DMS153 (cell line): ENCODE data around the gene MPP2.
A peak's percentile ranks its signal among the peaks of the same experiment; 100 is the strongest.

ENCODE experiments used
- DNase-seq: peaks from one replicate; lab custom pipeline; 2025; lab: John Stamatoyannopoulos, UW

Gene MPP2

DNA sequence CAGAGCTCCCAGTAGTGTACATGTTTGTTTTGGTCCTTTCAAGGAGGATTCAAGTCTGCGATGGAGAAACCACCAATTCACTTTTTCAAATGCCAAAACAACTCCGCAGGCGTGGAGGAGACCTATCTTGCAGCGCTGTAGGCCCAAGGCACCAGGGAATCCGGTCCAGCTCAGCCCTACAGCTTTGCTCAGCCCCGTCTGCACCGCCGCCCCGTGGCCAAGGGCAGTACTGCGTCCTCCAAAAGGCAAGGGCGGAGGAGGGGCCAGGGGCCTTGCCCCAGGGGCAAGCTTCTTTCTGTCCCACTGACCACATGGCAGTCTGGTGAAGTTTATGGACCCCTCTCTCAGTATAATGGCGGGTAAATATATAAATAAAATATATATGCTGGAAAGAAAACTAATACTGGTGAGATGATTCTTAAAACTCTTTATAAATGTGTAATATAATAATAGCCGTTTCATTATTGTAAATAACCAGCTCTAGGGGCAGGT lies 61.1 kb downstream of the MPP2 start:
- DNase-seq = peak; percentile 11

DNA sequence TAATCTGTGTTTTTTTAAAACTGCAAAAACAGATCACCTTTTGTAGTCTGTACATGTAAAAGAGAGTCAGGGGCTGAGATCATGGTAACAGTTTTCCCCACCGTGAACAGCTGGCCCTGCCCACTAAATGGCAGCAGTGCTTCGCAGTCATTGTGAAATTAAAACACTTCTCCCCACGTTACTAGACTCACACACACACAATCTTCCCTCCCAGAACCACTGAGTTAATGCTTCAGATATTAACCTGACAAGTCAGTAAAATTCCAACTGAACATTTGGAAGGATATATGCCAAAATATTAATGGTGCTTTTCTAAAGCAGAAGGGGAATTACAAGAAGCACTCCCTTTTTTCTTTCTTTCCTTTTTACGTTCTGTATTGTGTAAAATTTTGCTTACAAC lies 61.6 kb downstream of the MPP2 start:
- DNase-seq = no peak

DNA sequence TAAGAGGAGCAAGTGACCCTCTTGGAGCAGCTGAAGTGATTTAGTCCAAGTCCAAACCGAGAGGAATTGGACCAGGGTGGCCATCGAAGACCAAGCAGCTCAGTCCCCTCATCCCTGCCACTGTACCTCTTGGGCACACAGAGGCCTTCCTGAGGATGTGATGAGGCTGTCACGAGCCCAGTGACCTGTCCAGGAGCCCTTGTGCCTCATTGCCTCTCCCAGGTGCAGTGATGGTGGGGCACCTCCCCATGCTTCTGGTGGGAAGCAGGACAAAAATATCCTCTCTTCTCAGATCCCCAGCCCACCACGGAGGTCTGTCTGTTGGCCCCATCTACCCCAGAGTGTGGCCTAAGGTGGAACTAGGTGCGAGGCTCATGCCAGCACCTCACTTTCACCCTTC lies 63.1 kb downstream of the MPP2 start:
- DNase-seq = no peak

DNA sequence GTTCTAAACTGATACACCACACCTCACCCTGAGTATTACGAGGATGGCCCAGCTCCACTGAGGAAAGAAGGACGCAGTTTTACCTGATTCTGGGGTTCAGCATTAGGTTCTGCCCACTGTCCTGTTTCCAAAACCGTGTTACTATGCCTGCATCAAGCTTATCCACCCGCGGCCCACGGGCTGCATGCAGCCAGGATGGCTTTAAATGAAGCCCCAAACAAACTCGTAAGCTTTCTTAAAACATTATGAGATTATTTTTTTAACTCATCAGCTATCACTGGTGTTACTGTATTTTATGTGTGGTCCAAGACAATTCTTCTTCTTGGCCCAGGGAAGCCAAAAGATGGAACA lies 64.4 kb downstream of the MPP2 start:
- DNase-seq = no peak

DNA sequence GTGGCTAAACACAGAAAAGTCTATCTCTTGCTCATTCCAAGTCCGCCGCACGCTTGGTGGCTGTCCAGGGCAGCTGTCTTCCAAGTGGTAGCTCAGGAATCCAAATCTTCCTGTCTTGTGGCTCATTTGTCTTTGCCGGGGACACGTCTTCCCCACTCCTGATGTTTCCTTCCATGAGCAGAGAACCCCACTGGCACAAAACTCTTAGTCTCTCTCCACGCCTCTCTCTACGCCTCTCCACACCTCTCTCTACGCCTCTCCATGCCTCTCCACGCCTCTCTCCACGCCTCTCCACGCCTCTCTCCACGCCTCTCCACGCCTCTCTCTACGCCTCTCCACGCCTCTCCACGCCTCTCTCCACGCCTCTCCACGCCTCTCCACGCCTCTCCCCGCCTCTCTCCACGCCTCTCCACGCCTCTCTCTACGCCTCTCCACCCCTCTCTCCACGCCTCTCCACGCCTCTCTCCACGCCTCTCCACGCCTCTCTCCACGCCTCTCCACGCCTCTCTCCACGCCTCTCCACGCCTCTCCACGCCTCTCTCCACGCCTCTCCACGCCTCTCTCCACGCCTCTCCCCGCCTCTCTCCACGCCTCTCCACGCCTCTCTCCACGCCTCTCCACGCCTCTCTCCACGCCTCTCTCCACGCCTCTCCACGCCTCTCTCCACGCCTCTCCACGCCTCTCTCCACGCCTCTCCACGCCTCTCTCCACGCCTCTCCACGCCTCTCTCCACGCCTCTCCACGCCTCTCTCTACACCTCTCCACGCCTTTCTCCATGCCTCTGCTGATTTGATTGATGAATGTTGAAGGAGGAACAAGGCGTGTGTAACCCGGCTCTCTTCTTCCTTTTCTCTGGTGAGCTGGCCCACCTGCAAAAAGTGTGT lies 65.0 kb downstream of the MPP2 start:
- peak; percentile 80 for DNase-seq

DNA sequence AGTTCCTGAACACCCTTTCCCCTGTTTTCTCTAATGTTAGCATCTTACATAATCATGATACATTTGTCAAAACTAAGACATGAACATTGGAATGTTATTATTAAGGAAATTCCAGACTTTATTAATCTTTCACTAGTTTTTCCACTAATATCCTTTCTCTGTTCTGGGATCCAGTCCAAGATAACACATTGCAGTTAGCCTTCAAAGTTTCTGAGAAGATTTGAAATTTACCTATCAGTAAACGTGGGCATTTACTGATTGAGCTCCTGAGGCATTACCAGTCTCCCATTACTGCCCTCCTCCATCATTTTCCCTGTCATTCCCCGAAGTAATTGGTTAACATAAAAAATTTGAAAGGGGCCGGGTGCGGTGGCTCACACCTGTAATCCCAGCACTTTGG lies 66.1 kb downstream of the MPP2 start:
- no peak for DNase-seq

DNA sequence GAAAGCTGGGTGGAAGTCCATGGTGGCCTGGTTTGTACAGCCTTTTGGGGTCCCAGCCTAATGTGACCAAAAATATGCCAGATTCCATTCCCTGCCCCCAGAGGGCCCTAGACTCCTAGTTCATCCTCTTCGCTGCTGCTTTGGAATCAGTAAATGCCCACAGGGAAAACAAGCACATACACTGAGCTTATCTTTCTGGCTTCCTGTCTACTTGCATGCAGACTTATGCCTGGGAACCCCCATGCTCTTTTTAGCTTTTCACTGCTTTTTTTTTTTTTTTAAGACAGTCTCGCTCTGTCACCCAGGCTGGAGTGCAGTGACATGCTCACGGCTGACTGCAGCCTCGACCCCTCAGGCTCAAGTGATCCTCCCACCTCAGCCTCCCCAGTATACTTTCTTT lies 66.5 kb downstream of the MPP2 start:
- DNase-seq = no peak

DNA sequence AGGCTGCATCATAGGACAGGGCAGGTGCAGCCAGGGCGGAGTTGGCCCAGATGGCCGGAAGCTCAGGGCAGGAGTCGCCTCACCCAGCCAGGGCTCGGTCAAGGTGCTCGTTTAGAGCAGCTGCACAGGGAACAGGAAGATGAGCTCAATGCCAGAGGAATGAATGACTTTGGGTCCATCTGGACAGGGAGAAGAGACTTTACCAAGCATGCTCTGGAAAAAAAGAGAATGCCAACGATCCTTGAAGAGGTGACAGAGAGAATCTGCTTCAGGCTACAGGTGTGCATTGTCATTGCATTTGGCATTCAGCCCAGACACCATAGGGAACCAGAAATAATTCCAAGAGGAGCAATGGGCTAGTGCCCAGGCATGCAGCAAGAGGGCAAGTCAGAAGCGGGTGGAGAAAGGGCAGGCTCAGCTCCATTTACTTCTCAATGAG lies 67.6 kb downstream of the MPP2 start:
- DNase-seq = peak; percentile 92

DNA sequence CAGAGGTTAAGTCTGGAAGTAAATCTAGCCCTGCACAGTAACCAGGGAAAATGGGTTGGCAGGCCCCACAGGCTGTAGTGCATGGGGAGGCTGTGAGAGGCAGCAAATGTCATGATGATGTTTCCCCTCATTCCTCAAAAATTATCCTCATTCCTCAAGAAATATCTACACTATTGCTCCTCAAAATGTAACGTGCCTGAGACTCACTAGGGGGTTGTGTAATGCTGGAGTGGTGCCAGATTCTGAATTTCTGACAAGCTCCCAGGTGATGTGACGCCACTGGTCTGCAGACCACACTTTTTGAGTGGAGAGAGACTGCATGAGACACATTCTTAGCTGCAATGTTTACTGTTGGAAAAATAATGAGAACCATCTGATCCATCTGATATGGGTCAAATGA lies 73.2 kb downstream of the MPP2 start:
- DNase-seq = no peak

DNA sequence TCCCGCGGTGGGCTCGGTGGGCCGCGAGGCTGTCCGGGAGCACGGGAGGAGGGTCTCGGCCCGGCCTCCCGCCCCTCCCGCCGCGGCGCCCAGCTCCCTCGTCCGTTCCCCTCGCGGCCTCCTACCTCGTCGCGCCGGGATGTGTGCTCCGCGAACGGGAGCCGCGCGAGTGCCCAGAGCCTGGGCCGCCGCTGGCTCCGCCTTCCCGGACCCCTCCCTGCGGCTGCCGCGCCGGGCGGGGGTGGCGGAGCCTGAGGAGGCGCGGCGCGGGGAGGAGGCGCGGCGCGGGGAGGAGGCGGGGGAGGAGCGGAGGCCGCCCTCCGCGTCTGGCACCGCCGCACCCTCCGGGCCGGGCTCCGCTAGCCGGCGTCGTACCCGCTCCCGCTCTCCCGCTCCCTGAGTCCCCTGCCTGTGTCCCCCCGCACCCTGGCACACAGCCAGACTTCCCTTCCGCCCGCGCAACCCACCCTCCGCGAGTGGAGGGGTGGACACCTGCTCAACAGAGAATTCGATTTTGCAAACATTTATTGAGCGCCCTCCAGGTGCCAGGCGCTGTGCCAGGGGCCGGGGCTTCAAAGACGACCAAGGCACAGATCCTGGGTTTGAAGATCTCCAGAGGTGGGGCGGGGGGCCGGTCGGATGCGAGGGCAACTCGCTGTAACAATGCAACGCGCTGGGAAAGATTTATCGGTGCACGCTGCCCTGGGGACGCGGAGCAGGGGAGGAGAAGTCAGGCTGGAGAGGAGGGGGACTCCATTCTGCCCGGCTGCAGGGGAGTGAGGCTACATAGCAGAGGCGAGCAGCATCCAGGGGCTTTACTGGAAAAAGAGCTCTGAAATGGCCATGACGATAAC lies 74.1 kb downstream of the MPP2 start, which contains the start of gene MPP3:
TSS of gene MPP3 (minus strand) at position 171 of the 854 bp plus-strand sequence. CDS start 1,240 bp downstream, outside the sequence.
- peak; percentile 19 for DNase-seq

DNA sequence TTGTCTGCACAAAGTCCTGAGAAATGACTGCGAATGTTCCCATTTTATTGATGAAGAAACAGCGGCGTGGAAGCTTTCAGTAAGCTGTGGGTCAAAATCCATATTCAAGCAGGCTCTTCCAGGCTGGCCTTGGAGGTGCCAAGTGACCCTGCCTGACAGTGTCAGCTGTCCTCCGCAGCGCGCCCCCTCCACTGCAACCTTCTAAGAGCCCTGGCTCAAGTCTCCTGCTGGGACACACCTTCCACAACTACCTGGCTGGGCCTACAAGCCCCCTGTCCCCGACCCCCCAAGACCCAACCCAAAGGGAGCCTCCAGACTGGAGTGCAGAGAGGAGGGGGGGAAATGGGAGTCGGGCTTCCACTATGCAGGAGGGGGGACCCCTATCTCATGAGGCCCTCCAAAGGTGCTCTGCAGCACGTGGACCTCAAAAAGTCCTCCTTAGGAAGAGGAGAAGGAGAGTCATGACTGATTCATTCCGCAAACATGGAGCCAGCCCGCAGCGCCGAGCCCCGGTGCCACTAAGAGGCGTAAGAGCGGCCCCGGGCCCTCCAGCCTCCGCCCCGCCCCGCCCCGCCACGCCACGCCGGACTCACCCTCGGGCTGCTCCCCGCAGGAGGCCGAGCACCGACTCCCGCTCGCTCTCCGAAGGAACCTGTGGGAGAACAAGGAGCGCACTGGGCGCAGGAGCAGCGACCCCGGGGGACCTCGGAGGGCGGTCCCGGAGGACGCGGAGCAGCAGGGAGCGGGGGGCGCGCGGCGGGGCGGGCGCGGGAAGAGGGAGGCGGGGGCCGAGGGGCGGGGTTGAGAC lies 75.0 kb downstream of the MPP2 start:
- DNase-seq = no peak

DNA sequence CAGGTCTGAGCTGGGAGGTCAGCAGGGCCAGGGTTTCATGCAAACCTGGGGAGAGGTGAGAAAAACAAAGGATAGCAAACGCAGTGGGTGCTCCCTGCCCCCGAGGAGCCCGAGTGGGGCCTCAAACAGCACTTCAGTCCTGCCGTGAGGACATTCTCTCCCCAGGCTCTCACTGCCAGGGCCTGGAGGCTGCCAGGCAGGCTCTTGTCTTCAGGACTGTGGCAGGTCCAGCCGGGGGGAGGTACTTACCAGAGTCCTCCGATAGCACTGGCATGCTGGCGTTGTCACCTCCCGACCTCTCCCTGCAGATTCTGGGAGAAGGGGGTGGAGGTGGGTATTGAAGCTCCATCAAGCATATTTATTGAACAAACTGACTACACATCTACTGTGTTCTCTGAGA lies 75.7 kb downstream of the MPP2 start:
- no peak for DNase-seq

DNA sequence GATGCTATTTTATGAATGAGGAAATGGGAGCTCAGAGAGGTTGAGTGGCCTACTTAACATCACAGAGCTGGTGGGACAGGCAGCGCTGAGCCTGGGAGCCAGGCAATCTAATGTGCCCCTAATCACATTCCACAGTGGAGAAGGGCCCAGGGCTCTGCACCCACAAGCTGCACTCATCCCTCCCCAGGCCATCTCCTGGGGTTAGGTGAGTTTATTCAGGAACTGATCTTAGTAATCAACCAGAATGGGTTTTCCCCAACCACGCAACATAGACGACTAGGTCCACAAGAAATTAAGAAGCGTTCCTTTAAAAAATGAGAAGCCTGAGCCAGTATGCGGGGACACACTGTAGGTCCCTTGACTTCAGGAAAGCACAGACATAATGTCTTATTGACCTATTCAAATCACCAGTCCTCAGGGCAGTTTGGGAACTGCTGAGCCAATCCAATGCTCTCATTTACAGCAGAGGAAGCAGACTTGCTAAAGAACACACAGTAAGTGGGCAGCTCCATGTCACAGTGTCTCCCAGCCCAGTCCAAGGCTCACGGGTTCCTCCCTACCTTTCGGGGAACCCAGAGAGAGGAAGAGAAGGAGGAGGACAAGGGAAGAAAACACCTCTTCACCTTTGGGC lies 76.7 kb downstream of the MPP2 start:
- DNase-seq = no peak

DNA sequence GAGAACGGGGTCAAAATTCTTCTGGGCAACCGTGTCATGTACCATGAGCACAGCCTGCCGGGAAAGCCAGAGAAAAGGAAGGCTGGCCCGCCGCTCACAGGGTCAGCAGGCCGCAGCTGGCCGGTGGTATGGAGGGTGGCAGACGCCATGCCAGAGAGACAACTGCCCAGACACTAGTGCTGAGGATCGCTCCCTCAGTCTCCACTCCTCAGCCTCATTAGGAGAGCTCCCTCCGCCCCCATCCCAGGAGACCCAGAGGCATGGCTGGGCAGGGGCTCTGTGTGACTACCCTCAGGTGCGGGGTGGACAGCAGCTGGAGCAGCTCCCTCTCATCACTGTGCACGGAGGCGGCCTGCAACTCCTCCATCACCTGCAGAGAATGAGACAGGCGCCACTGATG lies 77.6 kb downstream of the MPP2 start:
- no peak for DNase-seq

DNA sequence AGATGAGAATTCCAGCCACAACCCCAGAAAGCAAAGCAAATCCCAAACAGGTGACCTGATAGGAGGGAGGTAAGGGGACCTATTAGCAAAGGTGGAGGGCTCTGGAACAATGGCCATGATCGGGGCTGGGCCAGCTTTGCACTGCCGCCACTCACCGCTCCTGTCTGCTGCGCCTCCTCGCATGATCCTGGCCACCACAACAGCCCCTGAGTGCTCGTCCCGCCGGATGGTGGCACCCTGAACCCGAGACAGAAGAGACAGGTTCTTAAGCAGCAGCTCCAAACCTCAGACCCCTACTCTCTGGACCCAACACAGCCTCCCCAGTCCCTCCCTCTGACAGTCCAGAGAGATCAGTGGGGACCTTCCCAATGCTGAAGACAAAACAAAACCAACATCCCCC lies 79.7 kb downstream of the MPP2 start:
- DNase-seq = no peak

DNA sequence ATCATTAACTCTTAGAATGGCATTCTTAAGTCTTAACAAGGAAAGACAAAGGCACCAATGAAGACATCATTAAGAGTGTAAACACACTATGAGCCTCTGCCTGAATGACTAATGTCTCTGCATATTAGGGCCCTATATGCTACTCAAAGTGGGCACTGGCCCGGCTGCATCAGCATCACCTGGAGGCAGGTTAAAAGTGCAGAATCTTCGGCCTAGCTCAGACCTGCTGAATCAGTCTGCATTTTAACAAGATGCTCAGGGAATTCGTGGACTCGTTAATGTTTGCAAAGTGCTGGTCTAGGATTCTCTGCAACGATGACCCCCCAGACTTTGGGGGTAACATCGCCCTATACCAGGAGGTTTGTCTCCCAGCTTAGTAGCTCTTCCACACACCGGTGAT lies 81.1 kb downstream of the MPP2 start:
- no peak for DNase-seq

DNA sequence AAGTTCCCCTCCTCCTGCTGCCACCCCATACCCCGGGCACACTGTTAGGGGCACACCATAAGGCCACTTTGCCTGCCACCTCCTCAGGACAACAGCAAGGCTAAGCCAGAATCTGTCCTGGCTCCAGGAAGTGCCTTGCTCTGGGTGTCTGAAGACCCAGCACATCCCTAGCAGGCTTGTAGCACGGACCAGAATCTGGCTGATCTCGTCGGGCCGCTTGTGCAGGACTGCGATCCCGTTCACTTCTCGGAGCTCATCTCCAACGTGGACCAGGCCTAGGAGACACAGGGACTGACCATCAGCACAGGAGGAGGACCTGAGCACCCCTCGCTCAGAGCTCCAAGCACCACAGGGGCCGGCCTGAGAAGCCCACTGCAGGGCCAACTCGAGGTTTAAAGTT lies 81.8 kb downstream of the MPP2 start:
- no peak for DNase-seq
